Activated naive CD4-positive, alpha-beta T cell (primary cell): ENCODE measurements around the gene PICALM.

ENCODE experiments used
- DNase-seq, 4 experiments: peaks; one replicate each; lab custom pipeline; 2025; lab: John Stamatoyannopoulos, UW

Gene PICALM

GRCh38 chr11:86081455-86081854, 12.6 kb upstream of the PICALM start:
- DNase-seq, result no peak

- no peak for DNase-seq
These were observed 10.5 kb upstream of the PICALM start for GRCh38 chr11:86079421-86079820.

- DNase-seq, result no peak
These were observed 5.1 kb upstream of the PICALM start for GRCh38 chr11:86073948-86074347.

- DNase-seq, result no peak
These were observed 3.3 kb upstream of the PICALM start for GRCh38 chr11:86072211-86072610.

GRCh38 chr11:86070142-86071056, 1.5 kb upstream of the PICALM start:
- no peak for DNase-seq

GRCh38 chr11:86069408-86070101, 671 bp upstream of the PICALM start:
- no peak for DNase-seq

GRCh38 chr11:86068138-86068871, 579 bp downstream of the PICALM start:
- peak in 3 of 4 experiments; percentile 24 to 40 (median 31) for DNase-seq

- DNase-seq, result no peak
These were observed 1.1 kb downstream of the PICALM start for GRCh38 chr11:86067851-86068137.

GRCh38 chr11:86067009-86067850, 1.7 kb downstream of the PICALM start:
- DNase-seq, result no peak

GRCh38 chr11:86066657-86067008, 2.3 kb downstream of the PICALM start:
- no peak for DNase-seq

- no peak for DNase-seq
These were observed 2.9 kb downstream of the PICALM start for GRCh38 chr11:86066033-86066432.

- DNase-seq, result no peak
These were observed 4.6 kb downstream of the PICALM start for GRCh38 chr11:86064220-86064803.

- no peak for DNase-seq
These were observed 5.3 kb downstream of the PICALM start for GRCh38 chr11:86063536-86063935.

GRCh38 chr11:86062719-86063118, 6.2 kb downstream of the PICALM start:
- DNase-seq, result no peak

GRCh38 chr11:86061483-86062205, 7.2 kb downstream of the PICALM start:
- DNase-seq, result no peak

- no peak for DNase-seq
These were observed 8.3 kb downstream of the PICALM start for GRCh38 chr11:86060544-86060943.

GRCh38 chr11:86058360-86058759, 10.5 kb downstream of the PICALM start:
- DNase-seq, result no peak

GRCh38 chr11:86056351-86056854, 12.5 kb downstream of the PICALM start:
- DNase-seq, result no peak

- no peak for DNase-seq
These were observed 15.9 kb downstream of the PICALM start for GRCh38 chr11:86052693-86053641.
